Measurements from ENCODE around the gene MCHR1.

DNA sequence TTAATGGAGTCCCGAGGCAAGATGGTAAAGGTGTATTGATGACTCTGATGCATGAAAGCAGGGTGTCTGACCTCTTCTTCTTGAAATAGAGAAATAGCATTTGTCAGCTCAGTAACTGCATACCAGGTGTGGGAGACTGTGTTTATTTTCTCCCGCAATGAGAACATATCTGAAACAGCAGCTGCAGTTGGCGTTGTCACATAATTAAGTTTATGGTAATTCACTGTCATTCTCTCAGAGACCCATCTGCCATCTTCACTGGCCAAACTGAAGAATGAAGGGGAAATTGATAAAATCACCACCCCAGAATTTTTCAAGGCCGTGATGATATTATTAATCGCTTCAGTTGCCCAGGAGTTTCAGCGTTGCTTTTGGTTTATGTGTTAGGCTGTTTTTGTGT lies 20.1 kb upstream of the MCHR1 start:
- TF ChIP-seq, protein P1, sequence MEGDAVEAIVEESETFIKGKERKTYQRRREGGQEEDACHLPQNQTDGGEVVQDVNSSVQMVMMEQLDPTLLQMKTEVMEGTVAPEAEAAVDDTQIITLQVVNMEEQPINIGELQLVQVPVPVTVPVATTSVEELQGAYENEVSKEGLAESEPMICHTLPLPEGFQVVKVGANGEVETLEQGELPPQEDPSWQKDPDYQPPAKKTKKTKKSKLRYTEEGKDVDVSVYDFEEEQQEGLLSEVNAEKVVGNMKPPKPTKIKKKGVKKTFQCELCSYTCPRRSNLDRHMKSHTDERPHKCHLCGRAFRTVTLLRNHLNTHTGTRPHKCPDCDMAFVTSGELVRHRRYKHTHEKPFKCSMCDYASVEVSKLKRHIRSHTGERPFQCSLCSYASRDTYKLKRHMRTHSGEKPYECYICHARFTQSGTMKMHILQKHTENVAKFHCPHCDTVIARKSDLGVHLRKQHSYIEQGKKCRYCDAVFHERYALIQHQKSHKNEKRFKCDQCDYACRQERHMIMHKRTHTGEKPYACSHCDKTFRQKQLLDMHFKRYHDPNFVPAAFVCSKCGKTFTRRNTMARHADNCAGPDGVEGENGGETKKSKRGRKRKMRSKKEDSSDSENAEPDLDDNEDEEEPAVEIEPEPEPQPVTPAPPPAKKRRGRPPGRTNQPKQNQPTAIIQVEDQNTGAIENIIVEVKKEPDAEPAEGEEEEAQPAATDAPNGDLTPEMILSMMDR (IDR thresholded peaks at IDR 0.05; ENCODE audit: low read depth, low read length) = no peak
- TF ChIP-seq EZH2phosphoT487 (IDR thresholded peaks at IDR 0.05; ENCODE audit: low read depth) = no peak

Measured in OCI-LY3 (cell line).